Right atrium auricular region (tissue), 2 donors: ENCODE data around the gene CFAP251. TPM values are rescaled to one million over a fixed set of nuclear protein-coding genes. Genes with fewer than 3 reads are reported as not detected.
"Not testable (repeated sequence)": the region's sequence is repeated elsewhere in the genome, so short reads cannot be mapped to it uniquely, and the experiment has no call there.

ENCODE experiments used
- DNase-seq: peaks from one replicate; pipeline ENCODE4 v3.0.0-alpha.2; 2019; ENCODE audit warnings: low spot score
- H3K27ac ChIP-seq, 2 donors: fragments of 200-600 bp; sonication (generic); 1 replicate in 1 of 2; 2 replicates in 1 of 2; pipeline ENCODE4 v1.5.1; 2016 to 2019
- H3K27me3 ChIP-seq, 2 donors: fragments of 200-600 bp; sonication (generic); one replicate each; pipeline versions ENCODE4 v1.5.1 to v1.6.0; 2017 to 2019
- H3K36me3 ChIP-seq: fragments of 200-600 bp; sonication (generic); one replicate; pipeline ENCODE4 v1.5.1; 2016
- H3K4me1 ChIP-seq, 2 donors: fragments of 200-600 bp; sonication (generic); one replicate each; pipeline versions ENCODE4 v1.5.1 to v1.6.0; 2017 to 2019
- H3K4me3 ChIP-seq, 2 donors: fragments of 200-600 bp; sonication (generic); 1 replicate in 1 of 2; 2 replicates in 1 of 2; pipeline ENCODE4 v1.5.1; 2017 to 2019; ENCODE audit warnings: mild to moderate bottlenecking in 1 of 2, moderate library complexity in 1 of 2
- H3K9me3 ChIP-seq, 2 donors: fragments of 200-600 bp; sonication (generic); one replicate each; pipeline ENCODE4 v1.5.1; 2019
- total RNA-seq, 2 donors: library from RNA; depleted of rRNA; stranded (reverse); fragments of >200 nt; gene quantifications; one replicate each; pipeline ENCODE4 v1.1.0, GENCODE V29; 2016
- TF ChIP-seq, protein P1 (sequence below), 2 donors: fragments of 200-600 bp; sonication (generic); IDR thresholded peaks; one replicate each; pipeline ENCODE4 v1.5.1; 2019; ENCODE audit warnings: antibody characterized with exemption in 2 of 2

CFAP251 gene
- total RNA-seq, 2 donors from 2014 or later: 1.0 to 2.2 TPM

DNA sequence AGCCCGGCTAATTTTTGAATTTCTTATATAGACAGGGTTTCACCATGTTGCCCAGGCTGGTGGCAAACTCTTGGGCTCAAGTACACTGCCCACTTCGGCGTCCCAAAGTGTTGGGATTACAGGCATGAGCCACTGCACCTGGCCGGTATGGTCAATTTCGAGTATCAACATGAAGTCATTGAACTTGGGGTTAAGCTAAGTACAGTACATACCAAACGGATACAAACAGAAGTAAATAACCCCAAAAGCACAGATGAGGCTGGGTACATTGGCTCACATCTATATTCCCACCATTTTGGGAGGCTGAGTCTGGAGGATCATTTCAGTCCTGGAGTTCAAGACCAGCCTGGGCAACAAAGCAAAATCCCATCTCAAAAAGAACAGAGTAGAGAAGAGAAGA lies 42.8 kb upstream of the CFAP251 start:
- Histone ChIP-seq H3K27me3 (no peaks in the 10 kb centered on the region), H3K36me3 (no peaks in the 10 kb centered on the region), H3K9me3 (no peaks in the 10 kb centered on the region), H3K27ac (no peak overlapping the region), H3K4me1 (no peaks in the 10 kb centered on the region), H3K4me3 (no peak overlapping the region)
- TF ChIP-seq, protein P1, sequence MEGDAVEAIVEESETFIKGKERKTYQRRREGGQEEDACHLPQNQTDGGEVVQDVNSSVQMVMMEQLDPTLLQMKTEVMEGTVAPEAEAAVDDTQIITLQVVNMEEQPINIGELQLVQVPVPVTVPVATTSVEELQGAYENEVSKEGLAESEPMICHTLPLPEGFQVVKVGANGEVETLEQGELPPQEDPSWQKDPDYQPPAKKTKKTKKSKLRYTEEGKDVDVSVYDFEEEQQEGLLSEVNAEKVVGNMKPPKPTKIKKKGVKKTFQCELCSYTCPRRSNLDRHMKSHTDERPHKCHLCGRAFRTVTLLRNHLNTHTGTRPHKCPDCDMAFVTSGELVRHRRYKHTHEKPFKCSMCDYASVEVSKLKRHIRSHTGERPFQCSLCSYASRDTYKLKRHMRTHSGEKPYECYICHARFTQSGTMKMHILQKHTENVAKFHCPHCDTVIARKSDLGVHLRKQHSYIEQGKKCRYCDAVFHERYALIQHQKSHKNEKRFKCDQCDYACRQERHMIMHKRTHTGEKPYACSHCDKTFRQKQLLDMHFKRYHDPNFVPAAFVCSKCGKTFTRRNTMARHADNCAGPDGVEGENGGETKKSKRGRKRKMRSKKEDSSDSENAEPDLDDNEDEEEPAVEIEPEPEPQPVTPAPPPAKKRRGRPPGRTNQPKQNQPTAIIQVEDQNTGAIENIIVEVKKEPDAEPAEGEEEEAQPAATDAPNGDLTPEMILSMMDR (IDR thresholded peaks at IDR 0.05): no peak
- DNase-seq: no peak

DNA sequence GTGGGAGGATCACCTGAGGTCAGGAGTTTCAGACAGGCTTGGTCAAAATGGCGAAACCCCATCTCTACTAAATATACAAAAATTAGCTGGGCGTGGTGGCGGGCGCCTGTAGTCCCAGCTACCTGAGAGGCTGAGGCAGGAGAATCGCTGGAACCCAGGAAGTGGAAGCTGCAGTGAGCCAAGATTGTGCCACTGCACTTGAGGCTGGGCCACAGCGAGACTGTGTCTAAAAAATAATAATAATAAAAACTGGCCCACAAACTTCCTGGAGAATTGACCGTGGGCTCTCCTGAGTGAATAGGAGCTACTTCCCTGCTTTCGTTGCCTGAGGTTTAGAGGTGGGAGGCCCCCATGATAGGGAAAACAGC lies 42.3 kb upstream of the CFAP251 start:
- not testable (repeated sequence) for H3K9me3 ChIP-seq, H3K4me3 ChIP-seq, H3K4me1 ChIP-seq, H3K27me3 ChIP-seq, DNase-seq, H3K36me3 ChIP-seq, H3K27ac ChIP-seq

DNA sequence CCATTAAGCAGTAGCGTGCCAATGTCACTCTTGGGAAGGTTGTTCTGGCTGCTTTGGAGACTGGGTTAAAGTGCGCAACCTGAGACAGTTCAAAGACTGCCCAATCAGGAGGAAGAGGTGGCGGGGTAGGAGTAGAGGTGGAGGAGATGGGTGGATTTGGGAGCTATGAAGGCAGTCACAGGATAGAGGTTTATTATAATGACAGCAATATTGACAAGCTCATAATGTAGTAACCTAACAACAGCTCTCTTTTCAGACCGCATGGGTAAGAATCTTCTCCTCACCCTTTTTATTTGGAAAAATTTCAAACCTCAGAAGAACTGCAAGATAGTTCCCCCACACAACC lies 35.1 kb upstream of the CFAP251 start:
- TF ChIP-seq, protein P1 (IDR thresholded peaks at IDR 0.05): no peak
- no peak overlapping the region for H3K27ac ChIP-seq

DNA sequence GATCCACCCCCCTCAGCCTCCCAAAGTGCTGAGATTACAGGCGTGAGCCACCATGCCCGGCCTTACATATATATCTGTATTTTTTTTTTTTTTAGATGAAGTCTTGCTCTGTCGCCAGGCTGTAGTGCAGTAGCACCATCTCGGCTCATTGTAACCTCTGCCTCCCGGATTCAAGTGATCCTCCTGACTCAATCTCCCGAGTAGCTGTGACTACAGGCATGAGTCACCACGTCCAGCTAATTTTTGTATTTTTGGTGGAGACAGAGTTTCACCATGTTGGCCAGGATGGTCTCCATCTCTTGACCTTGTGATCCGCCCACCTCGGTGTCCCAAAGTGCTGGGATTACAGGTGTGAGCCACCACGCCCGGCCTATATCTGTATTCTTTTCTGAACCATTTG lies 33.3 kb upstream of the CFAP251 start:
- not testable (repeated sequence) for H3K4me1 ChIP-seq

More for the DNA sequence above, 35.1 kb upstream of the CFAP251 start:
- H3K4me1 ChIP-seq: no peaks in the 10 kb centered on the region
- no peaks in the 10 kb centered on the region for H3K27me3 ChIP-seq
- H3K36me3 ChIP-seq: no peaks in the 10 kb centered on the region
- no peaks in the 10 kb centered on the region for H3K9me3 ChIP-seq
- no peak overlapping the region for H3K4me3 ChIP-seq
- DNase-seq: no peak

DNA sequence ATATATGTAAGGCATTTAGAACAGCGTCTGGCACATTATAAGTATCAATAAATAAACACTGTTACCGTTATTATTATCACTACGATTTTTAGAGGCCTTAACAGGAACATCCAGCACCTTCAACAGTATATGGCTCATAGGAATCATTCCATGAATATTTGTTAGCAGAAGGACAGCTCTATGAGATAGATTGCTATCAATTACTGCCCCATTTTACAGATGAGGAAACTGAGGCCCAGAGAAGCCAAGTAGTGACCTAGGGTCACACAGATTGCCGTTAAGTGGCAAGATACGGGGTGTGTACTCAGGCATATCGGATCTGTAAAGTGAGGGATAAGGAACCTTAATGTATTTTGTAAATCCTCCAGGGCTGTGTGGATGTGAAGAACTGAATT lies 30.3 kb upstream of the CFAP251 start:
- peak overlapping the region; percentile 90 to 96 for H3K27ac ChIP-seq
- TF ChIP-seq, protein P1 (IDR thresholded peaks at IDR 0.05): no peak
- peaks cover 3% of the 10 kb centered on the region for H3K36me3 ChIP-seq
- no peak for DNase-seq
- H3K4me1 ChIP-seq: peaks cover 0 to 16% of the 10 kb centered on the region in 2 donors
- H3K27me3 ChIP-seq: no peaks in the 10 kb centered on the region
- no peaks in the 10 kb centered on the region for H3K9me3 ChIP-seq
- H3K4me3 ChIP-seq: peak overlapping the region; percentile 76 to 91

More for the DNA sequence above, 33.3 kb upstream of the CFAP251 start:
- not testable (repeated sequence) for H3K4me3 ChIP-seq, H3K27ac ChIP-seq, H3K9me3 ChIP-seq, H3K27me3 ChIP-seq, DNase-seq, H3K36me3 ChIP-seq

DNA sequence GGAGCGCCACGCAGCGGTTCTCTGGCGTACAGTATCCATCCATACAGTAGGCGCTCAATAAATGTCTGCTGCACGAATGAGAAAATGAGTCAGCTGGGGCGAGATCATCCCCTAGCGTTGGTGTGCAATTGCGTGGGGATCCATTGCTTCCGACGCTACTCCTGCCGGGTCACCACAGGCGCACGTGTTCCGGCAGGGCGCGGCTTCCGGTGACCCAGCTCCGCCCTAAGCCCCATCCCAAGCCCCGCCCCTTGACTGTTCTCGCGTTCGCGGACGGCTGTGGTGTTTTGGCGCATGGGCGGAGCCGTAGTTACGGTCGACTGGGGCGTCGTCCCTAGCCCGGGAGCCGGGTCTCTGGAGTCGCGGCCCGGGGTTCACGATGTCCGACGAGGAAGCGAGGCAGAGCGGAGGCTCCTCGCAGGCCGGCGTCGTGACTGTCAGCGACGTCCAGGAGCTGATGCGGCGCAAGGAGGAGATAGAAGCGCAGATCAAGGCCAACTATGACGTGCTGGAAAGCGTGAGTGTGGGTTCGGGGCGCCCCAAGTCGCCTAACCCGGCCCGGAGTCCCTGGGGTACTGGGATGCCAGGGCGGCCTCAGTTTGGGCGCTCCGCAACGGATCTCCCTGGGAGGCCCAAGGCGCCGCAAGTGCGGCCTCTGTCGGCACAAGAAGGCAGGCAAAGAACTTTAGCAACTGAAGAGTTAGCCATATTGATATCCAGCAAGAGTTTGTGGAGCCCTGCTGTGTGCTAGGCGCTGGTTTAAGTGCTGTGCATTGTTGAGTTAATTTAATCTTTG lies 29.7 kb upstream of the CFAP251 start, which contains the start of gene PSMD9:
PSMD9 (plus strand) TSS at position 313 of the 796 bp plus-strand sequence; CDS start at position 380, 67 bp downstream.
- H3K4me3 ChIP-seq: peak within 1 kb of the TSS; percentile 76 to 91
- DNase-seq: peak; percentile 97
- H3K9me3 ChIP-seq: no peaks in the 10 kb centered on the region
- TF ChIP-seq, protein P1 (IDR thresholded peaks at IDR 0.05): peak; percentile 43 to 70
- peak within 1 kb of the TSS; percentile 90 to 96 for H3K27ac ChIP-seq
- peaks cover 3% of the 10 kb centered on the region for H3K36me3 ChIP-seq
- H3K27me3 ChIP-seq: no peaks in the 10 kb centered on the region
- peaks cover 0 to 16% of the 10 kb centered on the region in 2 donors for H3K4me1 ChIP-seq

DNA sequence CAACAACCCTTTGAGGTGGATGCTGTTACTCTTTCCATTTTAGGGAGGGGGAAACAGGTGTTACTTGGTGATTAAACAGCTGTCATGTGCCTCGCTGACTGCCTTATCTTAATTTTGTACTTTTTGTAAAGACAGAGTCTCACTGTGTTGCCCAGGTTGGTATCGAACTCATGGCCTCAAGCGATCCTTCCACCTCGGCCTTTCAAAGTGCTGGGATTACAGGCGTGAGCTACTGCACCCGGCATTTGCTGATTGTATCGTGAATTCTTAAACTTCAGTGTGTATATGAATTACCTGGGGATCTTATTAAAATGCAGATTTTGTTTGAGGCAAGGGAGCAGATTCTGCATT lies 29.1 kb upstream of the CFAP251 start:
- H3K4me1 ChIP-seq: peaks cover 0 to 20% of the 10 kb centered on the region in 2 donors
- peak overlapping the region; percentile 76 to 91 for H3K4me3 ChIP-seq
- no peaks in the 10 kb centered on the region for H3K9me3 ChIP-seq
- TF ChIP-seq, protein P1 (IDR thresholded peaks at IDR 0.05): no peak
- H3K36me3 ChIP-seq: peaks cover 3% of the 10 kb centered on the region
- H3K27ac ChIP-seq: peak overlapping the region; percentile 90 to 96
- H3K27me3 ChIP-seq: no peaks in the 10 kb centered on the region
- DNase-seq: no peak

DNA sequence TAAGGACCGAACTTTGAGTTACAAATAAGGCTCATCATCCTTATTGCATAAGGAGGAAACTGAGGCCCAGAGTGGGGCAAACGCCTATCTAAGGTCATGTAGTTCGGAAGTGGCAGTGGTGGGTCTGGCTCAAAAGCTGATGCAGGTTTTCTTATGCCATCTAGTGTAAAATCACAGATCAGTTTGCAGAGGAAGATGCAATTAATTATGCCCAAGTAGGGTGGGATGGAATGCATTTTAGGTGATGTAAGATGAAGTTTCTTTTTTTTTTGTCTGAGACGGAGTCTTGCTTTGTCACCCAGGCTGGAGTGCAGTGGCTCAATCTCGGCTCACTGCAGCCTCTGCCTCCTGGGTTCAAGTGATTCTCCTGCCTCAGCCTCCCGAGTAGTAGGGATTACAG lies 28.7 kb upstream of the CFAP251 start:
- Histone ChIP-seq H3K4me3 (peak overlapping the region; percentile 76 to 91), H3K4me1 (peaks cover 0 to 23% of the 10 kb centered on the region in 2 donors)
- H3K36me3 ChIP-seq, H3K27me3 ChIP-seq, DNase-seq, H3K9me3 ChIP-seq, H3K27ac ChIP-seq: not testable (repeated sequence)
